Measurements from ENCODE around the gene ZNF423. TPM values are rescaled to one million over a fixed set of nuclear protein-coding genes. Genes with fewer than 3 reads are reported as not detected.

Gene ZNF423
- total RNA-seq, 1 donor from 2014 or later, result 10.6 TPM

DNA sequence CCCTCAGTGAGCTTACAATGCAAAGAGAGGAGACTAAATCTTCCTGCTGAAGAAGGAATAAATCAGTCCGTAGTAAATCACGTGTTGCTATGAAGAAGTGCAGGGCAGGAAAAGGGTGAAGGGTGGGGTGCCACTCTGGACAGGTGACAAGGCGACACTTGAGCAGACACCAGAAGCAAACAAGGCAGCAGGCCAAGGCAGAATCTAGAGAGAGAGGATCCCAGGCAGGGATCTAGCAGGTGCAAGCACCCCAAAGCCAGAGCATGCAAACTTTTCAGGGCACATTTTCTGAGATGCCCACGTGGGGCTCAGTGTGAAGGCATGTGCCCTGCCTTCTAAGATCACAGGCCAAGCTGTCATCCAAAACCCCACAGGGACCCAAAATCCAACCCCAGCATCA, 193.3 kb downstream of the ZNF423 start:
- Mint-ChIP-seq H3K9me3 (ENCODE audit: unreplicated experiment) (no peaks in the 10 kb centered on the region), H3K4me3 (ENCODE audit: unreplicated experiment) (no peak overlapping the region), H3K27me3 (ENCODE audit: low read depth, unreplicated experiment) (peaks cover 5% of the 10 kb centered on the region), H3K36me3 (ENCODE audit: low read depth, unreplicated experiment) (peaks cover 1% of the 10 kb centered on the region), H3K27ac (ENCODE audit: unreplicated experiment) (no peak overlapping the region), H3K4me1 (ENCODE audit: low read depth, unreplicated experiment) (peaks cover 7% of the 10 kb centered on the region)
- no peak overlapping the region for H3K27ac ChIP-seq (ENCODE audit: low read depth, low read length)
- H3K4me2 ChIP-seq (ENCODE audit: low read length), result no peak overlapping the region
- no peak overlapping the region for H3K4me3 ChIP-seq (ENCODE audit: insufficient read depth, low read depth, low read length)
- H3K9ac ChIP-seq (ENCODE audit: low read length), result no peak overlapping the region
- H3K36me3 ChIP-seq (ENCODE audit: insufficient read depth, low read length), result no peaks in the 10 kb centered on the region
- DNase-seq (ENCODE audit: low read depth), result no peak
- no peaks in the 10 kb centered on the region for H3K79me2 ChIP-seq (ENCODE audit: insufficient read depth, low read length)
- no peak overlapping the region for H2AFZ ChIP-seq (ENCODE audit: low read depth, low read length)
- no peaks in the 10 kb centered on the region for H3K9me3 ChIP-seq (ENCODE audit: insufficient read depth, low read depth, low read length)
- H4K20me1 ChIP-seq (ENCODE audit: insufficient read depth, low read length), result no peaks in the 10 kb centered on the region
- peaks cover 14% of the 10 kb centered on the region for H3K4me1 ChIP-seq (ENCODE audit: insufficient read depth, low read length)
- TF ChIP-seq, protein P1, sequence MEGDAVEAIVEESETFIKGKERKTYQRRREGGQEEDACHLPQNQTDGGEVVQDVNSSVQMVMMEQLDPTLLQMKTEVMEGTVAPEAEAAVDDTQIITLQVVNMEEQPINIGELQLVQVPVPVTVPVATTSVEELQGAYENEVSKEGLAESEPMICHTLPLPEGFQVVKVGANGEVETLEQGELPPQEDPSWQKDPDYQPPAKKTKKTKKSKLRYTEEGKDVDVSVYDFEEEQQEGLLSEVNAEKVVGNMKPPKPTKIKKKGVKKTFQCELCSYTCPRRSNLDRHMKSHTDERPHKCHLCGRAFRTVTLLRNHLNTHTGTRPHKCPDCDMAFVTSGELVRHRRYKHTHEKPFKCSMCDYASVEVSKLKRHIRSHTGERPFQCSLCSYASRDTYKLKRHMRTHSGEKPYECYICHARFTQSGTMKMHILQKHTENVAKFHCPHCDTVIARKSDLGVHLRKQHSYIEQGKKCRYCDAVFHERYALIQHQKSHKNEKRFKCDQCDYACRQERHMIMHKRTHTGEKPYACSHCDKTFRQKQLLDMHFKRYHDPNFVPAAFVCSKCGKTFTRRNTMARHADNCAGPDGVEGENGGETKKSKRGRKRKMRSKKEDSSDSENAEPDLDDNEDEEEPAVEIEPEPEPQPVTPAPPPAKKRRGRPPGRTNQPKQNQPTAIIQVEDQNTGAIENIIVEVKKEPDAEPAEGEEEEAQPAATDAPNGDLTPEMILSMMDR (IDR thresholded peaks at IDR 0.05; ENCODE audit: insufficient read depth, low read depth, low read length), result no peak
- no peak for TF ChIP-seq EZH2 (IDR thresholded peaks at IDR 0.05; ENCODE audit: insufficient read depth, low read length)
- FAIRE-seq, result no peak
- peaks cover 2% of the 10 kb centered on the region for H3K27me3 ChIP-seq (ENCODE audit: insufficient read depth, low read length)

DNA sequence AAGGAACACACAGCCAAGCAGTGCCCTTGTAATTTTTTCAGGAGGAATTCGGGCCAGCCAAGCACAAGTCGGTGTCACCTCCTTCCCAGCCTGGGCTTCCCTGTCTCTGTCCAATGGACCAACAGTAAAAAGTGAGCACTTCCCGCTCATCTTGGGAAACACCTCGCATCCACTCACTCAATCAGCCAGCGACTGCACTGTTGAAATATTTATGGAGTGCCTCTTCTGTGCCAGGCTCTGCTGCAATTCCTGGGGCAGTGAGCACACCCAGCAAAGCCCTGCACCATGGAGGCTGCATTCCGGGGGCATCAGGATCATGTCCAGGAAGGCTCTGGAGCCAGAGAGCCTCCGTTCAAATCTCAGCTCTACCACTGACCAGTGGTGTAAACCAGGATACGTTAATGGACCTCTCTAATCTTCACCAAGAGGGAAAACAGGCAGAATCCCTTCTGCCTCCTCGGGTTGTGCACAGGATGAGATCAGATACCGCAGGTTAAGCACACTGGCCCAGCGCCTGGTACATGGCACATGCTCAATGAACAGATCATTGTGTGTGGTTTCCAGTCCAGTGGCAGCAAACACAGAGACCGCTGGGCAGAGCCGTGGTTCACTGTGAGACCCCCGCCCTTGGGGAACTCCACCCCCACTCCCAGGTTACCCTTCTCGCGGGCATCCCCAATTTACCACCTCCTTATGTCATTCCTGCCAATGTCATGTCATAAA, 194.3 kb downstream of the ZNF423 start:
- Mint-ChIP-seq H3K27me3 (ENCODE audit: low read depth, unreplicated experiment) (peaks cover 5% of the 10 kb centered on the region), H3K27ac (ENCODE audit: unreplicated experiment) (no peak overlapping the region), H3K9me3 (ENCODE audit: unreplicated experiment) (no peaks in the 10 kb centered on the region), H3K4me1 (ENCODE audit: low read depth, unreplicated experiment) (peaks cover 7% of the 10 kb centered on the region), H3K36me3 (ENCODE audit: low read depth, unreplicated experiment) (peaks cover 1% of the 10 kb centered on the region), H3K4me3 (ENCODE audit: unreplicated experiment) (no peak overlapping the region)
- TF ChIP-seq, protein P1 (IDR thresholded peaks at IDR 0.05; ENCODE audit: insufficient read depth, low read depth, low read length), result no peak
- no peak for TF ChIP-seq EZH2 (IDR thresholded peaks at IDR 0.05; ENCODE audit: insufficient read depth, low read length)
- DNase-seq (ENCODE audit: low read depth) (peak; percentile 55), FAIRE-seq (no peak)
- H3K4me2 ChIP-seq (ENCODE audit: low read length), result no peak overlapping the region
- H3K9ac ChIP-seq (ENCODE audit: low read length), result no peak overlapping the region
- peaks cover 2% of the 10 kb centered on the region for H3K27me3 ChIP-seq (ENCODE audit: insufficient read depth, low read length)
- H2AFZ ChIP-seq (ENCODE audit: low read depth, low read length), result no peak overlapping the region
- H3K4me1 ChIP-seq (ENCODE audit: insufficient read depth, low read length), result peaks cover 14% of the 10 kb centered on the region
- no peak overlapping the region for H3K27ac ChIP-seq (ENCODE audit: low read depth, low read length)
- H3K79me2 ChIP-seq (ENCODE audit: insufficient read depth, low read length), result no peaks in the 10 kb centered on the region
- H4K20me1 ChIP-seq (ENCODE audit: insufficient read depth, low read length), result no peaks in the 10 kb centered on the region
- H3K36me3 ChIP-seq (ENCODE audit: insufficient read depth, low read length), result no peaks in the 10 kb centered on the region
- no peak overlapping the region for H3K4me3 ChIP-seq (ENCODE audit: insufficient read depth, low read depth, low read length)
- no peaks in the 10 kb centered on the region for H3K9me3 ChIP-seq (ENCODE audit: insufficient read depth, low read depth, low read length)

DNA sequence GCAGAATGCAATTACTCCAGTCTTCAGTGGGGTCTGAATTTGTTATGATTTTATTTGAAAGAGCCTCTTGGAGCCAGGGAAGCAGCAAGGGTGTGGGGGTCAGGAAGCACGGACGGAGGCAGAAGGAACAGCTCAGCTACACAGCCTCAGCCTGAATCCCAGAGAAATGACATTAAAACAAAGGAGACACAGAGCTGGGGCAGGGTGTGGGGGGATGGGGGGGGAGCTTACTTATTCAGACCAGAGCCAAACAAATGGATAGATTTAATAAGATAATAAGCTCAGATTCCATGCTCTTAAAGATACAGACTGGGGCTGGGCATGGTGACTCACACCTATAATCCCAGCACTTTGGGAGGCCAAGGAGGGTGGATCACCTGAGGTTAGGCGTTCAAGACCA, 195.3 kb downstream of the ZNF423 start:
- Histone ChIP-seq H3K27ac (ENCODE audit: low read depth, low read length) (no peak overlapping the region), H3K79me2 (ENCODE audit: insufficient read depth, low read length) (no peaks in the 10 kb centered on the region), H4K20me1 (ENCODE audit: insufficient read depth, low read length) (no peaks in the 10 kb centered on the region), H3K4me3 (ENCODE audit: insufficient read depth, low read depth, low read length) (no peak overlapping the region), H3K4me2 (ENCODE audit: low read length) (no peak overlapping the region), H3K27me3 (ENCODE audit: insufficient read depth, low read length) (peaks cover 2% of the 10 kb centered on the region), H3K4me1 (ENCODE audit: insufficient read depth, low read length) (peaks cover 14% of the 10 kb centered on the region), H3K9ac (ENCODE audit: low read length) (no peak overlapping the region), H3K9me3 (ENCODE audit: insufficient read depth, low read depth, low read length) (no peaks in the 10 kb centered on the region), H2AFZ (ENCODE audit: low read depth, low read length) (no peak overlapping the region), H3K36me3 (ENCODE audit: insufficient read depth, low read length) (no peaks in the 10 kb centered on the region)
- DNase-seq (ENCODE audit: low read depth), result no peak
- peaks cover 1% of the 10 kb centered on the region for H3K36me3 Mint-ChIP-seq (ENCODE audit: low read depth, unreplicated experiment)
- H3K4me3 Mint-ChIP-seq (ENCODE audit: unreplicated experiment), result no peak overlapping the region
- TF ChIP-seq EZH2 (IDR thresholded peaks at IDR 0.05; ENCODE audit: insufficient read depth, low read length), result no peak
- TF ChIP-seq, protein P1 (IDR thresholded peaks at IDR 0.05; ENCODE audit: insufficient read depth, low read depth, low read length), result no peak
- H3K9me3 Mint-ChIP-seq (ENCODE audit: unreplicated experiment), result no peaks in the 10 kb centered on the region
- no peak overlapping the region for H3K27ac Mint-ChIP-seq (ENCODE audit: unreplicated experiment)
- H3K4me1 Mint-ChIP-seq (ENCODE audit: low read depth, unreplicated experiment), result peaks cover 7% of the 10 kb centered on the region
- H3K27me3 Mint-ChIP-seq (ENCODE audit: low read depth, unreplicated experiment), result peaks cover 5% of the 10 kb centered on the region
- FAIRE-seq, result no peak

Measured in astrocyte (in vitro differentiated cells and primary cell).